Measurements from ENCODE around the gene IGFN1.
A peak's percentile ranks its signal among the peaks of the same experiment; 100 is the strongest.

The IGFN1 gene

GRCh38 chr1:201219481-201220387 lies 29.1 kb downstream of the IGFN1 start:
- TF ChIP-seq, protein P1, sequence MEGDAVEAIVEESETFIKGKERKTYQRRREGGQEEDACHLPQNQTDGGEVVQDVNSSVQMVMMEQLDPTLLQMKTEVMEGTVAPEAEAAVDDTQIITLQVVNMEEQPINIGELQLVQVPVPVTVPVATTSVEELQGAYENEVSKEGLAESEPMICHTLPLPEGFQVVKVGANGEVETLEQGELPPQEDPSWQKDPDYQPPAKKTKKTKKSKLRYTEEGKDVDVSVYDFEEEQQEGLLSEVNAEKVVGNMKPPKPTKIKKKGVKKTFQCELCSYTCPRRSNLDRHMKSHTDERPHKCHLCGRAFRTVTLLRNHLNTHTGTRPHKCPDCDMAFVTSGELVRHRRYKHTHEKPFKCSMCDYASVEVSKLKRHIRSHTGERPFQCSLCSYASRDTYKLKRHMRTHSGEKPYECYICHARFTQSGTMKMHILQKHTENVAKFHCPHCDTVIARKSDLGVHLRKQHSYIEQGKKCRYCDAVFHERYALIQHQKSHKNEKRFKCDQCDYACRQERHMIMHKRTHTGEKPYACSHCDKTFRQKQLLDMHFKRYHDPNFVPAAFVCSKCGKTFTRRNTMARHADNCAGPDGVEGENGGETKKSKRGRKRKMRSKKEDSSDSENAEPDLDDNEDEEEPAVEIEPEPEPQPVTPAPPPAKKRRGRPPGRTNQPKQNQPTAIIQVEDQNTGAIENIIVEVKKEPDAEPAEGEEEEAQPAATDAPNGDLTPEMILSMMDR (conservative IDR thresholded peaks at IDR 0.05; ENCODE audit: low read depth, low read length): no peak
- no peak overlapping the region for H3K4me3 ChIP-seq (ENCODE audit: low read depth, low read length)
- no peak for DNase-seq (ENCODE audit: low read depth)

DNA sequence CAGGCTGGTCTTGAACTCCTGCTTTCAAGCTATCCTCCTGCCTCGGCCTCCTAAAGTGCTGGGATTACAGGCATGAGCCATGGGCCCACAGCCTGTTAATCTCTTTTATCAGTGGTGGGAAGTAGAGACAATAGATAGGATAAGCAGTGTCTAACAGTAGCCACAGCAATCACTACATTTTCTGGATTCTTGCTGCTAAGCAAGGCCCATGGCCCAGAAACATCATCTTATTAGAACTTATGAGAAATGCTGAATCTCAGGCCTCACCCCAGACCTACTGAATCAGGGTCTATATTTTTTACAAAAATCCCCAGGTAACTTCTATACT lies 29.7 kb downstream of the IGFN1 start:
- H3K4me3 ChIP-seq (ENCODE audit: low read depth, low read length): no peak overlapping the region
- DNase-seq (ENCODE audit: low read depth): no peak
- TF ChIP-seq, protein P1 (conservative IDR thresholded peaks at IDR 0.05; ENCODE audit: low read depth, low read length): no peak

DNA sequence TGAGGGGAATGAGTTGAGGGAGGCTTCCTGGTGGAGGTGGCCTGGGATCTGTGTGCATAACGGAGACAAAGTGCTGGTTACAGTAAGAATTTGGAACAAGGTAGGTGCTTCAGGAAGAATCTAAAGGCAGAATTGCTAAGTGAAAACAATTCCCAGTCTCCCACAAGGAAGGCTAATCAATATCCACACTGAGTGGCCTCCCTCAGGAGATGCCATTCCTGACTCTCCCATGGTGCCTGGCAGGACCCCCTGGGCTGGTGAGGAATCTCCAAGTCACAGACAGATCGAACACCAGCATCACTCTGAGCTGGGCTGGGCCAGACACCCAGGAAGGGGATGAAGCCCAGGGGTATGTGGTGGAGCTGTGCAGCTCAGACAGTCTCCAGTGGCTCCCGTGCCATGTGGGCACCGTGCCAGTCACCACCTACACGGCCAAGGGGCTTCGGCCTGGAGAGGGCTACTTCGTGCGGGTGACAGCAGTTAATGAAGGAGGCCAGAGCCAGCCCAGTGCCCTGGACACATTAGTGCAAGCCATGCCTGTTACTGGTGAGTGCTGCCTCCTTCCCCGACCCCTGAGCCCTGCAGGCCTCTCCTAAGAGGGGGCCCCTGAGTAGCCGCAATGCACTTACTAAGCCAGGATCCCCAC lies 30.7 kb downstream of the IGFN1 start:
- no peak for DNase-seq (ENCODE audit: low read depth)
- H3K4me3 ChIP-seq (ENCODE audit: low read depth, low read length): no peak overlapping the region
- TF ChIP-seq, protein P1 (conservative IDR thresholded peaks at IDR 0.05; ENCODE audit: low read depth, low read length): no peak

DNA sequence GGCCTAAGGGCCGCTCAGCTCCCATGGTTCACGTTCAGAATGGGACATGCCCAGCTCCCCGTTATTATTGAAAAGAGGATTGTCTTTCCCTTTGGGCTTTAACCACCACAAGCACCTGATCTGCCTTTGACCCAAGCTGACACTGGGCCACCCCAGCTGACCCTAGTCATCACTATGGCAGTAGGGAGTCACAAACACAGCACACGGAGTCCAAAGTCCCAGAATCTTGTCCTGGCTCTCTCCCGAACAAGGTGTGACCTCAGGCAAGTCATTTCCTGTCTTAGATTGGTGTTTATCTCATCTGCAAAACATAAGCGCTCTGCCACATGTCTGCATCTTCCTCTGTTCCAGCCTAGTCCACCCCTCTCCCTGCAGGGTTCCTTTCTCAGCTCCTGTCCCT lies 31.5 kb downstream of the IGFN1 start:
- H3K4me3 ChIP-seq (ENCODE audit: low read depth, low read length): no peak overlapping the region
- DNase-seq (ENCODE audit: low read depth): no peak
- TF ChIP-seq, protein P1 (conservative IDR thresholded peaks at IDR 0.05; ENCODE audit: low read depth, low read length): no peak

DNA sequence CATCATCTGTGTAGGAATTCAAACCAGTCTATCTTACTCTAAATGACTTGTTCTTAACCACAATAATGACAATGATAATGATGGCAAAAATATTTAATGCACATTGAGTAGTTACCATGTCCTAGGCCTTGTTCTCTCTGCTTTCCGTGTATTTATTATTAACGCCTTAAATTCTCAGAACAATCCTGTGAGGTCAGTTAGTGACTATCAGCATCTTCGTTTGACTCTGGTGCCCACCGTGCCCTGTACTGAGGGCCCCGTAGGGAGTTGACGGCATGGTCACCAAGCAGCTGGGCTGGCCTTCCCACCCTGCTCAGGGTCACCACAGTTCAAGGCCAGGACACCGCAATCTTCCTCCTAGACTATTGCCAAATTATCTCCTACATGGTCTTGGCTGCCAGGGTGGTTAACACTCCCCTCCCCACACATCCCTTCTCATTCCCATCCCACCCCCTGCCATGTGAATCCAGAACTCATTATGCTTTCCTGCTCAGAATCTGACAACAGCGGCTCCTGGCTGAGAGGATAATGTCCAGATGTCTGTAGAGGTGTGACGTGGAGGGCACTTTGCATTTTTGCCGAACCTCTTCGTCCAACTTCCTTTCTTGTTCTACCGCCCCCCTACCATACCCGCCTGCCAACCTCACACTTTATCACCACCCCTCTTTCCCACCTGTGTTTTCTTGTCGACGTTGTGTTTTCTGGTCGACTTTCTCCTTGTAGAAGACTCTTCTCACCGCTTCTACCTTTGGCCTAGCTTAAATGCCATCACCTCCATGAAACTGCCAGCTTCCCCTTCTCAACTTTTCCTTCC lies 33.4 kb downstream of the IGFN1 start:
- H3K4me3 ChIP-seq (ENCODE audit: low read depth, low read length): no peak overlapping the region

DNA sequence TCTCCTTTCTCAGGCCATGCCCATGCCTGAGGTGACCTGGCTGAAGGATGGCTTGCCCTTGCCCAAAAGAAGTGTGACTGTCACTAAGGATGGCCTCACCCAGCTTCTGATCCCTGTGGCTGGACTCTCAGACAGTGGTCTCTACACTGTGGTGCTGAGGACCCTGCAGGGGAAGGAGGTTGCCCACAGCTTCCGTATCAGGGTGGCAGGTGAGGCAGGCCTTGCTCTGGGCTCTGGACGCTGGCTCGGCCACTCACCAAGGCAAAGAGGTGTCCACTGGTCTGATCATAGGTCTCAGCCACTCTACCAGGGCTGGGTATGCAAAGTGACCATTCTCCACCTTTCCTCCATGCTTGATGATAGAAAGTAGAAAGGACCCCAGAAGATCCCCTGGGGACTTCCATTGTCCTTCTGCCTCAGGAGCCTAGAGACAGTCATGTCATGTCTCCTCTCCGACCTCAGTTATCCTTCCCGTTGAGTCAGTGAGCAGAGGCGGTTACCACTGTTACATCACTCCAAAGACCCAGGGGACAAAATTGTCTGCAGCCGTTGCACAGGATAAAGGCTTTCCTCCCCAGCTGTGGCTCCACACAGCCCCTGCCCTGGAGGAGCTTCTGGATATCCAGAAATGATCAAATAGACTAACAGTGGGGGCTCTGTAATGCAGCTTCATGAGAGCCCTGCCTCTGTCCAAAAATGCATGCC lies 34.2 kb downstream of the IGFN1 start:
- peak; percentile 28 for DNase-seq (ENCODE audit: low read depth)
- H3K4me3 ChIP-seq (ENCODE audit: low read depth, low read length): no peak overlapping the region
- TF ChIP-seq, protein P1 (conservative IDR thresholded peaks at IDR 0.05; ENCODE audit: low read depth, low read length): no peak

More for the DNA sequence above, 33.4 kb downstream of the IGFN1 start:
- TF ChIP-seq, protein P1 (conservative IDR thresholded peaks at IDR 0.05; ENCODE audit: low read depth, low read length): no peak
- no peak for DNase-seq (ENCODE audit: low read depth)

All from choroid plexus epithelial cell (primary cell).